ENCODE data around the gene COQ7. TPM values are rescaled to one million over a fixed set of nuclear protein-coding genes. Genes with fewer than 3 reads are reported as not detected.
A peak's percentile ranks its signal among the peaks of the same experiment; 100 is the strongest.

COQ7 gene
- total RNA-seq, 1 experiment from 2014 or later, result 28.3 TPM

DNA sequence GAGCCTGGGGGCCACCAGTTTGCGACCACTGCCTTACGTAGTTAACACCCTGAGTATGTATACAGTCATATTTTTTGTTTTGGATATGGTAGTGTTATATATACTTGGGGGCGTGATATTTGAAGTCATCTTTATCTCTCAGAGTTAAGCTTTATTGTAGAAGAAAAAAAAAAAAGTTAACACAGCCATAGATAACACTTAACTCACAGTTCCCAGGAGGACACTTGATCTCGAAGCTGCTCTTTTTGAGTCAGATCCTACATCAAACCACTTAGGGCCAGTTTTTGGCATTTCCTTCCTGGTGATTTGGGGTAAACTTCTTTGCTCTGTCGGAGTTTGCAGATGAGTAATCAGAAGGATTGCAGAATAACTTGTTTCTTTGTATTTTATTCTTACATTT, 52.1 kb downstream of the COQ7 start:
- H3K27me3 ChIP-seq, result no peaks in the 10 kb centered on the region
- H3K4me3 ChIP-seq, result peak overlapping the region; percentile 39
- no peak for DNase-seq
- no peaks in the 10 kb centered on the region for H3K9me3 ChIP-seq
- H3K36me3 ChIP-seq, result peaks cover 64% of the 10 kb centered on the region

DNA sequence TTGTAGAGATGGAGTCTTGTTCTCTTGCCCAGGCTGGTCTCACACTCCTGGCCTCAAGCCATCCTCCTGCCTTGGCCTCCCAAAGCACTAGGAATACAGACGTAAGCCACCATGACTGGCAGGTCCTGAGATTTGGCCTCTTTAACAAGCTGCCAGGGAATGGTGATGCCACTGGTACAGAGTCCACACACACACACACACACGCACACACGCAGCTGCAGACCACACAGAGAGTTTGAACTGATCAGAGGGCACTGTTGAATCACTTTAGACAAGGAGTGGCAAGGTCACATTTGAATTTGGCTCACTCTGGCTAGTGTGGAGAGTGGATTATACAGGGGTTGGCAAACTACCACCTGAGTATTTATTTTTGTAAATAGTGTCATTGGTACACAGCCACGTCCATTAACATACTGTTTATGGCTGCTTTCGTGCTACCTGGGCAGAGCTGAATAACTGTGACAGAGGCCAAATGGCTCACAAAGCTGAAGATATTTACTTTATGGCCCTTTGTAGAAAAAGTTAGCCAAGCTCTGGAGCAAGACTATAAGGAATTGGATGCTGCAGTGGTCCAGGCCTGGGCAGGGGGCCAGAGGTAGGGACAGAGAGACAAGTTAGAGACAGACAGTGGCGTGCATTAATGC, 56.2 kb downstream of the COQ7 start:
- no peak overlapping the region for H3K4me3 ChIP-seq
- no peaks in the 10 kb centered on the region for H3K9me3 ChIP-seq
- H3K27me3 ChIP-seq, result no peaks in the 10 kb centered on the region
- H3K36me3 ChIP-seq, result peaks cover 37% of the 10 kb centered on the region
- peak; percentile 84 for DNase-seq

DNA sequence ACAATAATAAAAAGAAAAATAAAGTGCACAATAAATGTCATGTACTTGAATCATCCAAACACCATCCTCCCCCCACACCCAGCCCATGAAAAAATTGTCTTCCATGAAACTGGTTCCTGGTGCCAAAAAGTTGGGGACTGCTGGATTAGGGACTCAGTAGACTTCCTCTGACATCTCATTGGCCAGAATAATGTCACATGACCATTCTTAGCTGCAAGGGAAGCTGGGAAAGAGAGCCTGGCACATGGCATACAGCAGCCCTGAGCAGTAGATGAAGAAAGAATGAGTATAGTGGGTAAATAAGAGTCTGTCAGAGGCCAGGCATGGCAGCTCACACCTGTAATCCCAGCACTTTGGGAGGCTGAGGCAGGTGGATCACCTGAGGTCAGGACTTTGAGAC, 58.9 kb downstream of the COQ7 start:
- peaks cover 19% of the 10 kb centered on the region for H3K36me3 ChIP-seq
- H3K27me3 ChIP-seq, result no peaks in the 10 kb centered on the region
- no peak overlapping the region for H3K4me3 ChIP-seq
- DNase-seq, result no peak
- H3K9me3 ChIP-seq, result no peaks in the 10 kb centered on the region

- peaks cover 11% of the 10 kb centered on the region for H3K36me3 ChIP-seq
- H3K4me3 ChIP-seq, result no peak overlapping the region
- no peak for DNase-seq
- H3K27me3 ChIP-seq, result no peaks in the 10 kb centered on the region
- no peaks in the 10 kb centered on the region for H3K9me3 ChIP-seq
Observed at GRCh38 chr16:19127205-19127604, 59.8 kb downstream of the COQ7 start.

DNA sequence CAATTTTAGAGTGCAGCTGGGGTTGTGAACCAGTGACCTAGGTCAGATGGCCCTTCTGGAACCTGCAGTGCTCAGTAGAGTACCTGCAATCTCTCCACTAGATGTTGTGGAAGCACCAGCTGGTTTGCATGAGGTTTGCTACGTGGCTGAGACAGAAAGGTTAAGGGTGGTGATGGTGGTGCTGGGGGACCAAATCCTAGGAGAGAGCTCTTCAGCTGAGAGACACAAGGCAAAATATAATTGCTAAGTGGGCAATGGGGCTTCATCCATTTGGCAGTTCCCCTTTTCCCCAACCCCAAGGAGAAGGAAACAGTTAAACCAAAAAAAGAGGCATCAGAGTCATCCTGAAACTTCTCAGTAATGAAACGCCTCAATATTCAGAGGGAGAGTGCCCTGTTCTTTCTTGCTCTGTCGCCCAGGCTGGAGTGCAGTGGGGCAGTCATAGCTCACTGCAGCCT, 60.3 kb downstream of the COQ7 start:
- Histone ChIP-seq H3K9me3 (no peaks in the 10 kb centered on the region), H3K36me3 (peaks cover 8% of the 10 kb centered on the region), H3K27me3 (no peaks in the 10 kb centered on the region), H3K4me3 (no peak overlapping the region)
- no peak for DNase-seq

- H3K9me3 ChIP-seq, result no peaks in the 10 kb centered on the region
- H3K4me3 ChIP-seq, result no peak overlapping the region
- H3K27me3 ChIP-seq, result no peaks in the 10 kb centered on the region
- H3K36me3 ChIP-seq, result peaks cover 5% of the 10 kb centered on the region; the same call in 1 of the 2 replicates
- no peak for DNase-seq
Observed at GRCh38 chr16:19128454-19129200, 61.2 kb downstream of the COQ7 start.

Other genes with a start within 250 kb of the COQ7 start
- gene SMG1, start 141.2 kb upstream of the COQ7 start, total RNA-seq (2014; rRNA removed; shearing (Covaris generic); ENCODE audit: low replicate concordance), result 15.3 and 22.3 TPM in 2 replicates
- 6.2 and 6.9 TPM in 2 replicates for gene TMC7, start 83.7 kb upstream of the COQ7 start, total RNA-seq (2014; rRNA removed; shearing (Covaris generic); ENCODE audit: low replicate concordance)
- gene ITPRIPL2, start 46.4 kb downstream of the COQ7 start, total RNA-seq (2014; rRNA removed; shearing (Covaris generic); ENCODE audit: low replicate concordance), result 18.0 and 19.0 TPM in 2 replicates
- not detected in 2 replicates for gene SYT17, start 100.6 kb downstream of the COQ7 start, total RNA-seq (2014; rRNA removed; shearing (Covaris generic); ENCODE audit: low replicate concordance)
- not detected in 2 replicates for gene CLEC19A, start 218.1 kb downstream of the COQ7 start, total RNA-seq (2014; rRNA removed; shearing (Covaris generic); ENCODE audit: low replicate concordance)